GM13976 (cell line): ENCODE data around the gene NCK1.

Experiments
- DNase-seq: peaks from one replicate; pipeline ENCODE4 v3.0.0; 2012; ENCODE audit warnings: low spot score
- in situ Hi-C: fragments of 300-500 bp; cut with MboI; formaldehyde crosslinking; loops from one replicate; pipeline ENCODE4 v1.12.0; 2022; ENCODE audit warnings: low sequenced_read_pairs, mixed read lengths, inconsistent platforms; ENCODE audit not compliant: unreplicated experiment
- TF ChIP-seq, protein P1 (sequence below): IDR thresholded peaks from 2 replicates; pipeline ENCODE4 v1.5.1; 2012; ENCODE audit warnings: borderline replicate concordance, mild to moderate bottlenecking; ENCODE audit not compliant: insufficient read depth; ENCODE audit errors: extremely low read depth, missing control alignments, control extremely low read depth

The NCK1 gene

GRCh38 chr3:136920904-136921611 is 59.0 kb downstream of the NCK1 start:
- no peak for DNase-seq
- TF ChIP-seq, protein P1, sequence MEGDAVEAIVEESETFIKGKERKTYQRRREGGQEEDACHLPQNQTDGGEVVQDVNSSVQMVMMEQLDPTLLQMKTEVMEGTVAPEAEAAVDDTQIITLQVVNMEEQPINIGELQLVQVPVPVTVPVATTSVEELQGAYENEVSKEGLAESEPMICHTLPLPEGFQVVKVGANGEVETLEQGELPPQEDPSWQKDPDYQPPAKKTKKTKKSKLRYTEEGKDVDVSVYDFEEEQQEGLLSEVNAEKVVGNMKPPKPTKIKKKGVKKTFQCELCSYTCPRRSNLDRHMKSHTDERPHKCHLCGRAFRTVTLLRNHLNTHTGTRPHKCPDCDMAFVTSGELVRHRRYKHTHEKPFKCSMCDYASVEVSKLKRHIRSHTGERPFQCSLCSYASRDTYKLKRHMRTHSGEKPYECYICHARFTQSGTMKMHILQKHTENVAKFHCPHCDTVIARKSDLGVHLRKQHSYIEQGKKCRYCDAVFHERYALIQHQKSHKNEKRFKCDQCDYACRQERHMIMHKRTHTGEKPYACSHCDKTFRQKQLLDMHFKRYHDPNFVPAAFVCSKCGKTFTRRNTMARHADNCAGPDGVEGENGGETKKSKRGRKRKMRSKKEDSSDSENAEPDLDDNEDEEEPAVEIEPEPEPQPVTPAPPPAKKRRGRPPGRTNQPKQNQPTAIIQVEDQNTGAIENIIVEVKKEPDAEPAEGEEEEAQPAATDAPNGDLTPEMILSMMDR, result no peak
- in situ Hi-C loops, result no loop called here

- in situ Hi-C loops, result no loop called here
- TF ChIP-seq, protein P1, result no peak
- DNase-seq, result no peak
Measured at GRCh38 chr3:136925425-136926190, 63.6 kb downstream of the NCK1 start.

DNA sequence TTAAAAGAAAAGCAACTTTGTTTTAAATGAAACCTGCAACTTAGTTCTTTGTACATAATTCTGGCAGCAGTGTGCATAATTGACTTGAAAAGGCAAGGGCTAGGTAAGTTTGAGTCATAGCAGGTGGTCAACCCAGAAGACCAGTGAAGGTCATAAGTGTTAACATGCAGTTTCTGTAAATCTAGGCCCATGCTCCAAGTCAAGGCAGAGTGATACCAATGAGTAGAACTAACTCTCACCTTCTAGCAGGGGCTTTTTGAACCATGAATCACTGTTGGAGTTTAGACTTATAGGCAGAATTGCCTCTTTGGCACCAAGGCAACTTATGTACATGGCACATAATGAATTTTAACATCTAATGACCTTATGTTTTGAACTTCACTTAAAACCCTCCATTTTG is 66.2 kb downstream of the NCK1 start:
- no peak for DNase-seq
- in situ Hi-C loops, result no loop called here

GRCh38 chr3:136929977-136930670 is 68.1 kb downstream of the NCK1 start:
- in situ Hi-C loops, result no loop called here

More for the DNA sequence above, 66.2 kb downstream of the NCK1 start:
- TF ChIP-seq, protein P1, result no peak

DNA sequence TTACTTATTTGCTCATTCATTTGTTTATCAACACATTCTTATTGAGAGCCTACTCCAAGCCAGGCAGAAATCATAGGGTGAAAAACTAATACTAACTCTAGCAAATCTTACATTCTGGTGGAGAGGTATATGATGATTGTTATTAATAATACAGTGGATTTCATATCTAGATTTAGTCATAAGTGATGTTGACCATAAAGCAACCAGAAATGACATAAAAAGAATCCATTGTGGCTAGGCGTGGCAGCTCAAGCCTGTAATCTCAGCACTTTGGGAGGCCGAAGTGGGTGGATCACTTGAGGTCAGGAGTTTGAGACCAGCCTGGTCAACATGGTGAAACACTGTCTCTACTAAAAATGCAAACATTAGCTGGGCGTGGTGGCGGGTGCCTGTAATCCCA is 69.6 kb downstream of the NCK1 start:
- TF ChIP-seq, protein P1, result no peak
- no peak for DNase-seq
- in situ Hi-C loops, result no loop called here

More at GRCh38 chr3:136929977-136930670, 68.1 kb downstream of the NCK1 start:
- TF ChIP-seq, protein P1, result no peak
- no peak for DNase-seq

DNA sequence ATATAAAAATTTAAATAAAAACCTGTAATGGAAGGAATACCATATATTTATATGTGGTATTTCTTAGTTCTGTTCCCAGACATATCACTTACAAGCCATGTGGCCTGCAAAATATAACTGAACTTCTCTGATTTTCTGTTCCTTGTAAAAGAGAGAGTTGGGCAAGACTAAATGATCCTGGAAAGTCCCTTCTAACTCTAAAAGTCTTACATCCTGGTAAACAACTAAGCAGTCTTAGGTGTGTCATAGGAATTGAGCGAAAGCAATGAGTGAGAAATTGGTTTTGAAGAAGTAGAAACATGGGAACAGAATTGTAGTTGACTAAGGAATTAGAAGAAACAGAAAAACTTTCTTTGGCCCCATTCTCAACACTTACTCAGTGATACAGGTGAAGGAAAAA is 70.5 kb downstream of the NCK1 start:
- TF ChIP-seq, protein P1, result no peak
- in situ Hi-C loops, result no loop called here
- DNase-seq, result no peak
